ENCODE results near the gene GREM2.

GRCh38 chr1:240501115-240501514 lies 110.8 kb downstream of the GREM2 start:
- TF ChIP-seq POLR2AphosphoS5 (IDR thresholded peaks at IDR 0.05), result no peak
- no peak for TF ChIP-seq CTCF (IDR thresholded peaks at IDR 0.05)
- no peak for TF ChIP-seq POLR2A (IDR thresholded peaks at IDR 0.05)

Data from gastroesophageal sphincter (tissue), 3 donors.